Astrocyte of the spinal cord (primary cell): ENCODE results near the gene COL5A1.

Experiments
- DNase-seq: peaks from one replicate; pipeline ENCODE4 v3.0.0; 2011; ENCODE audit warnings: low read depth, low spot score
- H3K4me3 ChIP-seq: 2 replicates; pipeline ENCODE4 v1.5.1; 2011; ENCODE audit warnings: low read depth, mild to moderate bottlenecking, low read length, moderate library complexity
- in situ Hi-C: cut with HindIII; loops from 2 replicates; pipeline ENCODE4 v1.10.0; 2017; ENCODE audit warnings: low sequenced_read_pairs
- TF ChIP-seq, protein P1 (sequence below): IDR thresholded peaks from 2 replicates; pipeline ENCODE4 v1.5.1; 2012; ENCODE audit warnings: low read depth, mild to moderate bottlenecking, low read length, inconsistent platforms

COL5A1 gene

DNA sequence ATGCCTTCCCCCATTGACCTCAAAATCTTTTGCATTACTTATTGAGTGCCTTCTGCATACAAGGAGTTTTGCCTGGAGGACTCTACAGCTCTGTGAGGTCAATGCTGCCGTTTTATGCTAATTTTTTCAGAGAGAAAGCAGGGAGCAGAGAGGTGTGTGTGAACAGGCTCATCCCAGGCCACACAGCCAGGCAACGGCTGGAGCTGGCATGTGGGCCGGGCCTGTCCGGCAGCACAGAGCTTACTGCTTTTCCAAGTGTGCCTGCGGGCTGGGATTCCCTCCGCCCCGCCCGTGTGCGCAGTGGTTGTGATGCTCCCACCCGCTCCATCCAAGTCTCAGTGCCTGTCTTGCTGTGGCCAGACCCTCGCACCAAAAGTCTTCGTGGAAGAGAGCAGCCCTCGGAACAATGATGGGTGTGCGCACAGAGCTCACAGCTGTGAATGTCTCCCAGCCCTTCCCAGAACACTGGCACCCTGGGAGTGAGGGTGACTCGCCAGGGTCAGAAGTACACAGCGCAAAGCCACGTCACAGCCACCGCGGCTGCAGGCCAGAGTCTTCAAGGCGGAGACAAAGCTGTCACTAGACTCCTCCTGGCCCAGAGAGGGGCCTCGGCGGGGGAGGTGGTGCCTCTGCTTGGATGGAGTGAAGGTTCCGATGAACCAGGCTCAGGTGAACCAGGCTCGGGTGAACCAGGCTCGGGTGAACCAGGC, 82.8 kb downstream of the COL5A1 start:
- DNase-seq = peak; percentile 47
- TF ChIP-seq, protein P1, sequence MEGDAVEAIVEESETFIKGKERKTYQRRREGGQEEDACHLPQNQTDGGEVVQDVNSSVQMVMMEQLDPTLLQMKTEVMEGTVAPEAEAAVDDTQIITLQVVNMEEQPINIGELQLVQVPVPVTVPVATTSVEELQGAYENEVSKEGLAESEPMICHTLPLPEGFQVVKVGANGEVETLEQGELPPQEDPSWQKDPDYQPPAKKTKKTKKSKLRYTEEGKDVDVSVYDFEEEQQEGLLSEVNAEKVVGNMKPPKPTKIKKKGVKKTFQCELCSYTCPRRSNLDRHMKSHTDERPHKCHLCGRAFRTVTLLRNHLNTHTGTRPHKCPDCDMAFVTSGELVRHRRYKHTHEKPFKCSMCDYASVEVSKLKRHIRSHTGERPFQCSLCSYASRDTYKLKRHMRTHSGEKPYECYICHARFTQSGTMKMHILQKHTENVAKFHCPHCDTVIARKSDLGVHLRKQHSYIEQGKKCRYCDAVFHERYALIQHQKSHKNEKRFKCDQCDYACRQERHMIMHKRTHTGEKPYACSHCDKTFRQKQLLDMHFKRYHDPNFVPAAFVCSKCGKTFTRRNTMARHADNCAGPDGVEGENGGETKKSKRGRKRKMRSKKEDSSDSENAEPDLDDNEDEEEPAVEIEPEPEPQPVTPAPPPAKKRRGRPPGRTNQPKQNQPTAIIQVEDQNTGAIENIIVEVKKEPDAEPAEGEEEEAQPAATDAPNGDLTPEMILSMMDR = no peak
- no peak overlapping the region for H3K4me3 ChIP-seq
- in situ Hi-C loops = no loop called here

GRCh38 chr9:134724912-134725604, 83.5 kb downstream of the COL5A1 start:
- in situ Hi-C loops = no loop called here
- H3K4me3 ChIP-seq = no peak overlapping the region
- DNase-seq = no peak
- TF ChIP-seq, protein P1 = no peak

GRCh38 chr9:134725605-134725940, 84.0 kb downstream of the COL5A1 start:
- in situ Hi-C loops = no loop called here

GRCh38 chr9:134726026-134726721, 84.6 kb downstream of the COL5A1 start:
- TF ChIP-seq, protein P1 = no peak
- in situ Hi-C loops = no loop called here
- no peak overlapping the region for H3K4me3 ChIP-seq
- DNase-seq = no peak

More at GRCh38 chr9:134725605-134725940, 84.0 kb downstream of the COL5A1 start:
- no peak for DNase-seq
- H3K4me3 ChIP-seq = no peak overlapping the region
- TF ChIP-seq, protein P1 = no peak

GRCh38 chr9:134726722-134727034, 85.1 kb downstream of the COL5A1 start:
- in situ Hi-C loops = no loop called here
- TF ChIP-seq, protein P1 = no peak
- DNase-seq = no peak
- no peak overlapping the region for H3K4me3 ChIP-seq

- DNase-seq = no peak
- H3K4me3 ChIP-seq = no peak overlapping the region
- in situ Hi-C loops = no loop called here
- TF ChIP-seq, protein P1 = no peak
These were observed 86.6 kb downstream of the COL5A1 start for GRCh38 chr9:134728021-134728795.
